WERI-Rb-1 (cell line): ENCODE results near the gene SYTL1.

Experiments used
- DNase-seq: peaks from one replicate; pipeline ENCODE4 v3.0.0-alpha.2; 2020
- H3K27ac ChIP-seq: fragments of 250-450 bp; sonication (Bioruptor Pico); 2 replicates; pipeline ENCODE4 v1.5.1; 2020; ENCODE audit warnings: mild to moderate bottlenecking, moderate library complexity
- H3K27me3 ChIP-seq: fragments of 250-450 bp; sonication (Bioruptor Pico); 2 replicates; pipeline ENCODE4 v1.5.1; 2021; ENCODE audit warnings: mild to moderate bottlenecking, low read depth, moderate library complexity; ENCODE audit not compliant: insufficient read depth, severe bottlenecking
- H3K36me3 ChIP-seq: fragments of 250-450 bp; sonication (Bioruptor Pico); 2 replicates; pipeline ENCODE4 v1.5.1; 2020; ENCODE audit warnings: mild to moderate bottlenecking, moderate library complexity
- H3K4me3 ChIP-seq: 2 replicates; pipeline ENCODE4 v1.5.1; 2011; ENCODE audit warnings: low read depth, mild to moderate bottlenecking, control low read depth, low read length
- H3K9me3 ChIP-seq: fragments of 250-450 bp; sonication (Bioruptor Pico); 2 replicates; pipeline ENCODE4 v1.5.1; 2021; ENCODE audit warnings: mild to moderate bottlenecking, moderate library complexity; ENCODE audit not compliant: severe bottlenecking
- CTCF ChIP-seq: IDR thresholded peaks from 2 replicates; pipeline ENCODE4 v1.5.1; 2011; ENCODE audit warnings: low read depth, mild to moderate bottlenecking, control low read depth, inconsistent platforms, low read length

Gene SYTL1

GRCh38 chr1:27341525-27342252 is at the start of gene SYTL1:
SYTL1 (plus strand) TSS chr1:27342022; CDS start chr1:27345335, 3,313 bp downstream.
- TF ChIP-seq CTCF = no peak
- Histone ChIP-seq H3K27ac (peak within 1 kb of the TSS; percentile 88), H3K4me3 (peak within 1 kb of the TSS; percentile 46), H3K9me3 (no peaks in the 10 kb centered on the region), H3K36me3 (peaks cover under 1% of the 10 kb centered on the region), H3K27me3 (no peaks in the 10 kb centered on the region)
- DNase-seq = peak; percentile 84

GRCh38 chr1:27292106-27292505 is 49.7 kb upstream of the SYTL1 start:
- H3K4me3 ChIP-seq = no peak overlapping the region
- no peak for TF ChIP-seq CTCF
- DNase-seq = no peak
- H3K27ac ChIP-seq = no peak overlapping the region
- H3K36me3 ChIP-seq = peaks cover 65% of the 10 kb centered on the region
- no peaks in the 10 kb centered on the region for H3K27me3 ChIP-seq
- H3K9me3 ChIP-seq = no peaks in the 10 kb centered on the region

GRCh38 chr1:27293915-27294314 is 47.9 kb upstream of the SYTL1 start:
- DNase-seq = no peak
- TF ChIP-seq CTCF = no peak

GRCh38 chr1:27296773-27297291 is 45.0 kb upstream of the SYTL1 start:
- Histone ChIP-seq H3K9me3 (no peaks in the 10 kb centered on the region), H3K27me3 (no peaks in the 10 kb centered on the region), H3K36me3 (peaks cover 80% of the 10 kb centered on the region), H3K4me3 (no peak overlapping the region), H3K27ac (no peak overlapping the region; the same call in 1 of the 2 replicates)
- peak; percentile 71 for DNase-seq
- TF ChIP-seq CTCF = peak; percentile 77

More at GRCh38 chr1:27293915-27294314, 47.9 kb upstream of the SYTL1 start:
- Histone ChIP-seq H3K27me3 (no peaks in the 10 kb centered on the region), H3K9me3 (no peaks in the 10 kb centered on the region), H3K4me3 (no peak overlapping the region), H3K36me3 (peaks cover 74% of the 10 kb centered on the region), H3K27ac (no peak overlapping the region)

GRCh38 chr1:27297903-27298302 is 43.9 kb upstream of the SYTL1 start:
- Histone ChIP-seq H3K4me3 (no peak overlapping the region), H3K27me3 (no peaks in the 10 kb centered on the region), H3K36me3 (peaks cover 84% of the 10 kb centered on the region), H3K27ac (no peak overlapping the region), H3K9me3 (no peaks in the 10 kb centered on the region)
- no peak for DNase-seq
- no peak for TF ChIP-seq CTCF
